Right lobe of liver (tissue), 6 donors: ENCODE data around the gene NT5C1A. TPM values are rescaled to one million over a fixed set of nuclear protein-coding genes. Genes with fewer than 3 reads are reported as not detected.

Source experiments
- ATAC-seq, 4 donors: fragments of 200-7000 bp; cut with Tn5 transposase; one replicate each; pipeline ENCODE4 v1.9.1; 2020; ENCODE audit warnings: mild to moderate bottlenecking in 4 of 4, moderate library complexity in 4 of 4
- DNase-seq, 3 donors: peaks; one replicate each; pipeline ENCODE4 v3.0.0-alpha.2; 2020
- H3K27ac ChIP-seq, 3 donors: fragments of 200-600 bp; one replicate each; pipeline ENCODE4 v1.8.0; 2022
- H3K27me3 ChIP-seq, 2 donors: fragments of 200-600 bp; one replicate each; pipeline ENCODE4 v1.8.0; 2022
- H3K36me3 ChIP-seq, 4 donors: fragments of 200-600 bp; sonication (generic) in 1 of 4; one replicate each; pipeline versions ENCODE4 v1.5.1 to v1.8.0; 2017 to 2022; ENCODE audit warnings: control low read depth in 1 of 4
- H3K4me1 ChIP-seq, 4 donors: fragments of 200-600 bp; sonication (generic) in 1 of 4; one replicate each; pipeline versions ENCODE4 v1.5.1 to v1.8.0; 2017 to 2022; ENCODE audit warnings: control low read depth in 1 of 4
- H3K4me3 ChIP-seq, 3 donors: fragments of 200-600 bp; one replicate each; pipeline ENCODE4 v1.8.0; 2022
- H3K9me3 ChIP-seq, 4 donors: fragments of 200-600 bp; sonication (generic) in 1 of 4; one replicate each; pipeline versions ENCODE4 v1.5.1 to v1.8.0; 2017 to 2022; ENCODE audit warnings: control low read depth in 1 of 4
- CTCF ChIP-seq, 4 donors: fragments of 200-600 bp in 3 of 4; fragments of 450-650 bp in 1 of 4; IDR thresholded peaks; one replicate each; pipeline versions ENCODE4 v1.5.1 to v1.8.0; 2016 to 2022; ENCODE audit warnings: antibody characterized with exemption in 4 of 4, mild to moderate bottlenecking in 2 of 4
- POLR2A ChIP-seq: fragments of 450-650 bp; IDR thresholded peaks from one replicate; pipeline ENCODE4 v1.6.1; 2017; ENCODE audit warnings: antibody characterized with exemption, mild to moderate bottlenecking
- WGBS: methylation state at CpG from one replicate; pipeline ENCODE4 v1.1.6; 2018; ENCODE audit warnings: low coverage, low lambda C conversion rate; ENCODE audit not compliant: insufficient coverage; ENCODE audit errors: missing lambda C conversion rate; 5-methylcytosine and 5-hydroxymethylcytosine counted together
- intact Hi-C, 2 donors: fragments of 100-400 bp; cut with DNase I; formaldehyde crosslinking; loops; one replicate each; pipeline versions ENCODE4 v1.11.2 to v1.14.1; 2022
- total RNA-seq, 6 experiments: library from RNA; depleted of rRNA in 2 of 6; stranded (reverse); fragments of >200 nt in 2 of 6; fragmentation: NEBNext Ultra II Directional in 3 of 6; extraction: Animal tissue kit (Norgen Biotek cat#: 25700) in 3 of 6; gene quantifications; one replicate each; pipeline versions ENCODE4 v1.1.0 to v1.2.4, GENCODE V29; 2016 to 2023
- donor health status: DM: no; HTN: yes; CAD: no.
- donor health status: DM: no; HTN: no; CAD: no.
- donor health status: DM: no; HTN: no; CAD: no.
- donor health status: DM: no; HTN: yes; CAD: no.
- donor health status: DM: no; HTN: yes; CAD: no.

NT5C1A gene
- total RNA-seq, 6 experiments from 2014 or later: not detected

GRCh38 chr1:39668894-39669293 lies 3.0 kb downstream of the NT5C1A start:
- no peak for TF ChIP-seq CTCF (IDR thresholded peaks at IDR 0.05)
- TF ChIP-seq POLR2A: no peak
- peaks cover 0 to 7% of the 10 kb centered on the region in 2 donors for H3K27me3 ChIP-seq
- 79% methylated on average over 3 of the region's 3 CpGs for WGBS

GRCh38 chr1:39668111-39668510 lies 3.8 kb downstream of the NT5C1A start:
- no peaks in the 10 kb centered on the region for H3K9me3 ChIP-seq
- H3K4me1 ChIP-seq: peaks cover 0 to 13% (median 0%) of the 10 kb centered on the region in 4 donors
- peaks cover 0 to 7% of the 10 kb centered on the region in 2 donors for H3K27me3 ChIP-seq
- H3K27ac ChIP-seq: no peak overlapping the region
- TF ChIP-seq POLR2A: no peak
- no peak for TF ChIP-seq CTCF (IDR thresholded peaks at IDR 0.05)
- no peaks in the 10 kb centered on the region for H3K36me3 ChIP-seq
- intact Hi-C loops: no loop called here
- ATAC-seq (no peak), DNase-seq (no peak)
- no peak overlapping the region for H3K4me3 ChIP-seq
- WGBS: no CpG with 5 or more reads among the region's 3 CpGs

More at GRCh38 chr1:39668894-39669293, 3.0 kb downstream of the NT5C1A start:
- DNase-seq: no peak
- intact Hi-C loops: no loop called here
- no peaks in the 10 kb centered on the region for H3K9me3 ChIP-seq
- ATAC-seq: no peak
- H3K4me1 ChIP-seq: peaks cover 0 to 13% (median 0%) of the 10 kb centered on the region in 4 donors
- H3K4me3 ChIP-seq: no peak overlapping the region
- no peak overlapping the region for H3K27ac ChIP-seq
- H3K36me3 ChIP-seq: no peaks in the 10 kb centered on the region

GRCh38 chr1:39666772-39667171 lies 5.1 kb downstream of the NT5C1A start:
- Histone ChIP-seq H3K4me1 (peaks cover 0 to 6% (median 0%) of the 10 kb centered on the region in 4 donors), H3K27me3 (peaks cover 0 to 7% of the 10 kb centered on the region in 2 donors), H3K4me3 (no peak overlapping the region), H3K36me3 (no peaks in the 10 kb centered on the region), H3K9me3 (no peaks in the 10 kb centered on the region), H3K27ac (no peak overlapping the region)
- ATAC-seq (no peak), DNase-seq (no peak)
- intact Hi-C loops: no loop called here
- 82% methylated on average over 3 of the region's 3 CpGs for WGBS
- TF ChIP-seq CTCF (IDR thresholded peaks at IDR 0.05) (no peak), POLR2A (no peak)

- ATAC-seq (no peak), DNase-seq (no peak)
- 78% methylated on average over 5 of the region's 8 CpGs for WGBS
- H3K36me3 ChIP-seq: no peaks in the 10 kb centered on the region
- H3K4me1 ChIP-seq: no peaks in the 10 kb centered on the region
- TF ChIP-seq POLR2A (no peak), CTCF (IDR thresholded peaks at IDR 0.05) (no peak)
- no peaks in the 10 kb centered on the region for H3K27me3 ChIP-seq
- H3K4me3 ChIP-seq: no peak overlapping the region
- intact Hi-C loops: no loop called here
- H3K9me3 ChIP-seq: no peaks in the 10 kb centered on the region
- no peak overlapping the region for H3K27ac ChIP-seq
Observed at GRCh38 chr1:39663559-39663958, 8.3 kb downstream of the NT5C1A start.

GRCh38 chr1:39662861-39663260 lies 9.0 kb downstream of the NT5C1A start:
- no peak for TF ChIP-seq CTCF (IDR thresholded peaks at IDR 0.05)
- TF ChIP-seq POLR2A: no peak
- H3K4me1 ChIP-seq: no peaks in the 10 kb centered on the region
- H3K36me3 ChIP-seq: no peaks in the 10 kb centered on the region
- H3K27ac ChIP-seq: no peak overlapping the region
- no peak for ATAC-seq
- intact Hi-C loops: no loop called here
- no peak for DNase-seq
- no peaks in the 10 kb centered on the region for H3K27me3 ChIP-seq
- no peak overlapping the region for H3K4me3 ChIP-seq
- WGBS: 86% methylated on average over 1 of the region's 1 CpG
- no peaks in the 10 kb centered on the region for H3K9me3 ChIP-seq
